NB4 (cell line): ENCODE results near the gene PCSK5.

Source experiments
- DNase-seq: peaks from one replicate; pipeline ENCODE4 v3.0.0; 2010; ENCODE audit warnings: low read depth
- H3K4me3 ChIP-seq: one replicate; pipeline ENCODE4 v1.5.1; 2011; ENCODE audit warnings: mild to moderate bottlenecking, low read depth, low read length, moderate library complexity
- CTCF ChIP-seq: IDR thresholded peaks from one replicate; pipeline ENCODE4 v1.5.1; 2012; ENCODE audit warnings: low read depth, low read length
- MAX ChIP-seq: IDR thresholded peaks from 2 replicates; pipeline ENCODE4 v1.6.1; 2011; ENCODE audit warnings: low read depth, low read length
- MYC ChIP-seq: IDR thresholded peaks from 2 replicates; pipeline ENCODE4 v1.6.1; 2011; ENCODE audit warnings: low read depth, low read length
- POLR2A ChIP-seq: IDR thresholded peaks from 2 replicates; pipeline ENCODE4 v1.6.1; 2011; ENCODE audit warnings: mild to moderate bottlenecking; ENCODE audit not compliant: insufficient read length; ENCODE audit errors: extremely low read depth

The PCSK5 gene

GRCh38 chr9:75964427-75964826 lies 74.0 kb downstream of the PCSK5 start:
- TF ChIP-seq MAX, result no peak
- no peak for TF ChIP-seq CTCF
- no peak for TF ChIP-seq POLR2A
- no peak for TF ChIP-seq MYC
- no peak overlapping the region for H3K4me3 ChIP-seq
- no peak for DNase-seq

- no peak overlapping the region for H3K4me3 ChIP-seq
- TF ChIP-seq POLR2A (no peak), MAX (no peak), CTCF (no peak), MYC (no peak)
- no peak for DNase-seq
These were observed 74.8 kb downstream of the PCSK5 start for GRCh38 chr9:75965231-75965630.

GRCh38 chr9:75967556-75967955 lies 77.1 kb downstream of the PCSK5 start:
- no peak overlapping the region for H3K4me3 ChIP-seq
- TF ChIP-seq MAX (no peak), MYC (no peak), CTCF (no peak), POLR2A (no peak)
- DNase-seq, result no peak

- H3K4me3 ChIP-seq, result no peak overlapping the region
- TF ChIP-seq MYC, result no peak
- TF ChIP-seq POLR2A, result no peak
- TF ChIP-seq MAX, result no peak
- TF ChIP-seq CTCF, result no peak
- DNase-seq, result no peak
These were observed 83.7 kb downstream of the PCSK5 start for GRCh38 chr9:75974016-75974766.

GRCh38 chr9:75975071-75975470 lies 84.6 kb downstream of the PCSK5 start:
- DNase-seq, result no peak
- TF ChIP-seq CTCF (no peak), MAX (no peak), POLR2A (no peak), MYC (no peak)
- H3K4me3 ChIP-seq, result no peak overlapping the region
